HepG2 (cell line): ENCODE measurements around the gene RNF40. TPM values are rescaled to one million over a fixed set of nuclear protein-coding genes. Genes with fewer than 3 reads are reported as not detected.

Experiments
- BCL3 ChIP-seq: sonication (generic); formaldehyde crosslinking; IDR thresholded peaks from 2 replicates; pipeline ENCODE4 v1.5.1; 2020; ENCODE audit warnings: mild to moderate bottlenecking, missing genetic modification reagents, moderate library complexity
- HNRNPUL1 ChIP-seq: fragments of 200-400 bp; formaldehyde crosslinking; IDR thresholded peaks from 2 replicates; pipeline ENCODE4 v1.6.1; 2017; ENCODE audit warnings: low read depth, mild to moderate bottlenecking, low read length, moderate library complexity
- KDM6A ChIP-seq: IDR thresholded peaks from 2 replicates; pipeline ENCODE4 v1.6.1; 2016; ENCODE audit warnings: low read depth
- KLF11 ChIP-seq: IDR thresholded peaks from 2 replicates; pipeline ENCODE4 v1.6.1; 2016; ENCODE audit warnings: missing compliant biosample characterization
- NR2C2 ChIP-seq: sonication (generic); formaldehyde crosslinking; IDR thresholded peaks from 2 replicates; pipeline ENCODE4 v1.4.0; 2020; ENCODE audit warnings: missing genetic modification reagents, mild to moderate bottlenecking, moderate library complexity, borderline replicate concordance
- PAX8 ChIP-seq: sonication (generic); formaldehyde crosslinking; IDR thresholded peaks from 2 replicates; pipeline ENCODE4 v1.8.0; 2022; ENCODE audit warnings: mild to moderate bottlenecking, missing genetic modification reagents, borderline replicate concordance
- RBFOX2 ChIP-seq: fragments of 200-400 bp; formaldehyde crosslinking; IDR thresholded peaks from 2 replicates; pipeline ENCODE4 v1.6.1; 2017; ENCODE audit warnings: low read depth, mild to moderate bottlenecking, low read length
- RORA ChIP-seq: sonication (generic); formaldehyde crosslinking; IDR thresholded peaks from 2 replicates; pipeline ENCODE4 v1.5.0; 2020; ENCODE audit warnings: mild to moderate bottlenecking, missing genetic modification reagents, moderate library complexity
- SP4 ChIP-seq: sonication (generic); formaldehyde crosslinking; IDR thresholded peaks from 2 replicates; pipeline ENCODE4 v1.8.1; 2023; ENCODE audit warnings: mild to moderate bottlenecking, missing genetic modification reagents
- SSRP1 ChIP-seq: IDR thresholded peaks from 2 replicates; pipeline ENCODE4 v1.6.1; 2016; ENCODE audit warnings: control low read depth
- TCF7L2 ChIP-seq: IDR thresholded peaks from 2 replicates; pipeline ENCODE4 v1.6.1; 2011; ENCODE audit warnings: mild to moderate bottlenecking, low read depth, low read length, moderate library complexity
- TSC22D2 ChIP-seq: sonication (generic); formaldehyde crosslinking; IDR thresholded peaks from 2 replicates; pipeline ENCODE4 v1.5.1; 2020; ENCODE audit warnings: missing genetic modification reagents, mild to moderate bottlenecking, borderline replicate concordance
- ZFAT ChIP-seq: sonication (generic); formaldehyde crosslinking; conservative IDR thresholded peaks from 2 replicates; pipeline ENCODE4 v1.8.1; 2023; ENCODE audit warnings: missing genetic modification reagents, inconsistent platforms
- ZNF280B ChIP-seq: sonication (generic); formaldehyde crosslinking; IDR thresholded peaks from 2 replicates; pipeline ENCODE4 v1.5.0; 2020; ENCODE audit warnings: missing genetic modification reagents, mild to moderate bottlenecking, borderline replicate concordance
- ZNF362 ChIP-seq: sonication (generic); formaldehyde crosslinking; IDR thresholded peaks from 2 replicates; pipeline ENCODE4 v1.4.0; 2020; ENCODE audit warnings: missing genetic modification reagents, mild to moderate bottlenecking, borderline replicate concordance
- ZNF678 ChIP-seq: sonication (generic); formaldehyde crosslinking; IDR thresholded peaks from 2 replicates; pipeline ENCODE4 v1.4.0; 2020; ENCODE audit warnings: mild to moderate bottlenecking, missing genetic modification reagents
- ZNF720 ChIP-seq: sonication (generic); formaldehyde crosslinking; IDR thresholded peaks from 2 replicates; pipeline ENCODE4 v1.4.0; 2020; ENCODE audit warnings: missing genetic modification reagents
- ZNF740 ChIP-seq: sonication (generic); formaldehyde crosslinking; IDR thresholded peaks from 2 replicates; pipeline ENCODE4 v1.4.0; 2020; ENCODE audit warnings: missing genetic modification reagents
- ZNF816 ChIP-seq: sonication (generic); formaldehyde crosslinking; IDR thresholded peaks from 2 replicates; pipeline ENCODE4 v1.8.0; 2022; ENCODE audit warnings: missing genetic modification reagents, mild to moderate bottlenecking, borderline replicate concordance
- polyA plus RNA-seq, 8 experiments: library from polyadenylated mRNA; depleted of rRNA in 3 of 8; stranded (reverse) in 7 of 8; unstranded in 1 of 8; fragments of >200 nt; fragmentation: Illumina TruSeq in 4 of 8; extraction: Trizol in 4 of 8; gene quantifications; 2 replicates each; pipeline versions ENCODE4 v1.2.1 to v1.2.3, GENCODE V29; 2011 to 2016; ENCODE audit warnings: low read depth in 4 of 8, missing spikeins in 1 of 8, mixed read lengths in 1 of 8; ENCODE audit not compliant: insufficient read depth in 1 of 8
- total RNA-seq, 5 experiments: library from RNA; depleted of rRNA; stranded (reverse); fragments of >200 nt; fragmentation: Illumina TruSeq; extraction: Trizol; gene quantifications; 2 replicates each; pipeline ENCODE4 v1.2.3, GENCODE V29; 2016; ENCODE audit warnings: low read depth in 1 of 5
- TF ChIP-seq, protein P1 (sequence below): sonication (generic); formaldehyde crosslinking; IDR thresholded peaks from 2 replicates; pipeline ENCODE4 v1.5.1; 2020; ENCODE audit warnings: missing genetic modification reagents, mild to moderate bottlenecking, borderline replicate concordance

Gene RNF40
- total and polyA plus RNA-seq, 2 of the 13 experiments (the other 11 are each of a cell fraction or from before 2014, with no cell fraction given), result 84.0 to 85.6 TPM

DNA sequence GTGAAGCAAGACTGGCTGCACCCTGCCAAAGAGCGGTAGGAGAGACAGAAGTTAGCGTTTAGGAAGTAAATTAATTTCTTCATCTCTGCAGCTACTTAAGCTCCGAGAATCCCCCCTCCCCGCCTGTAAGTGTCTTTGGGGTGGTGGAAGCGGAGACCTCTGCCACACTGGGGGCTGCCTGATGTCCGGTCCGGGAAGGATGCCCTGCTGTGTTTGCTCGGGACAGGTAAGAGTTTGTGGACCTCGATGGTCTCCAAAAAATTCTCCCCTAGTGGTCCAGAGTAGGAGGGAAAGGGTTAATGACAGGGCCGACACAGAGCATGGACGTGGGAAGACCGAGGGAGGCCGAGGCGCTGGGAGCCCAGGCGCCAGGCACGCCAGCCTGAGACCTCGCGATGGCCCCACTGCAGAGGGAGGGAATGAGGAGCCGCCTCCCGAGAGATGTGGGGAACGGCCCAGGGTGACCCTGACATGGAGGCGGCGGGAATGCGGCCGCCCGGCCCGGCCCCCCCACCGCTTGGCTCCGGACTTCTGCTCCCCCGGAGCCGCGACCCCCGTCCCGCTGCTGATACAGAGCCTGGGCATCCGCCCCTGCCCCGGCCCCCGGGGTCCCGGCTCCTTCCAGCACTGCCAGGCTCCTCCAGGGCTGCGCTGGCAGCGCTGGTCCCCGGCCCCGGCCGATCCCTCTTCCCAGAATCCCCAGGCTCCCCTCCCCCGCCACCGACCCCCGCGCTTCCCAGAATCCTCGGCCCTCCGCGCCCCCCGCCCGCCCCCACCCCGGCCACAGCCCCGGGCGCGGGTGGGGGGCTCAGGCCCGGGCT, 24.2 kb downstream of the RNF40 start (continued):
- no peak for TF ChIP-seq BCL3 (CRISPR knock-in tag)
- TF ChIP-seq ZNF816 (CRISPR knock-in tag), result no peak
- no peak for TF ChIP-seq NR2C2 (CRISPR knock-in tag)
- no peak; the same call in 1 of the 2 replicates for TF ChIP-seq ZNF362 (CRISPR knock-in tag)
- no peak for TF ChIP-seq ZFAT (CRISPR knock-in tag)
- TF ChIP-seq TCF7L2, result no peak
- TF ChIP-seq PAX8, result no peak
- peak; percentile 77 for TF ChIP-seq RBFOX2
- TF ChIP-seq, protein P1, sequence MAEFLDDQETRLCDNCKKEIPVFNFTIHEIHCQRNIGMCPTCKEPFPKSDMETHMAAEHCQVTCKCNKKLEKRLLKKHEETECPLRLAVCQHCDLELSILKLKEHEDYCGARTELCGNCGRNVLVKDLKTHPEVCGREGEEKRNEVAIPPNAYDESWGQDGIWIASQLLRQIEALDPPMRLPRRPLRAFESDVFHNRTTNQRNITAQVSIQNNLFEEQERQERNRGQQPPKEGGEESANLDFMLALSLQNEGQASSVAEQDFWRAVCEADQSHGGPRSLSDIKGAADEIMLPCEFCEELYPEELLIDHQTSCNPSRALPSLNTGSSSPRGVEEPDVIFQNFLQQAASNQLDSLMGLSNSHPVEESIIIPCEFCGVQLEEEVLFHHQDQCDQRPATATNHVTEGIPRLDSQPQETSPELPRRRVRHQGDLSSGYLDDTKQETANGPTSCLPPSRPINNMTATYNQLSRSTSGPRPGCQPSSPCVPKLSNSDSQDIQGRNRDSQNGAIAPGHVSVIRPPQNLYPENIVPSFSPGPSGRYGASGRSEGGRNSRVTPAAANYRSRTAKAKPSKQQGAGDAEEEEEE (CRISPR knock-in tag), result no peak
- no peak for TF ChIP-seq KLF11 (CRISPR knock-in tag)
- no peak for TF ChIP-seq ZNF678
- TF ChIP-seq RORA, result no peak
- no peak for TF ChIP-seq ZNF720
- peak; percentile 91 for TF ChIP-seq ZNF740 (CRISPR knock-in tag)
- TF ChIP-seq SSRP1 (CRISPR knock-in tag), result no peak
- TF ChIP-seq HNRNPUL1, result no peak
- no peak for TF ChIP-seq TSC22D2
- no peak for TF ChIP-seq SP4
- TF ChIP-seq KDM6A (CRISPR knock-in tag), result no peak
- TF ChIP-seq ZNF280B (CRISPR knock-in tag), result no peak
